Activated CD4-positive, alpha-beta T cell treated with anti-CD3 and anti-CD28 coated beads, Interleukin-2, amount 50 U/mL, for 48 hours (primary cell): ENCODE measurements around the gene PTPRT.
"Not testable (repeated sequence)": the region's sequence is repeated elsewhere in the genome, so short reads cannot be mapped to it uniquely, and the experiment has no call there.

ENCODE experiments used
- DNase-seq, 2 experiments: peaks; one replicate each; pipeline ENCODE4 v3.0.0-alpha.2; 2020

PTPRT gene

GRCh38 chr20:42260184-42260583 lies 929.5 kb downstream of the PTPRT start:
- DNase-seq: no peak

GRCh38 chr20:42259389-42259788 lies 930.3 kb downstream of the PTPRT start:
- DNase-seq: no peak

GRCh38 chr20:42258564-42259302 lies 931.0 kb downstream of the PTPRT start:
- no peak for DNase-seq

- DNase-seq: no peak
These were observed 933.9 kb downstream of the PTPRT start for GRCh38 chr20:42255821-42256220.

GRCh38 chr20:42254673-42255072 lies 935.0 kb downstream of the PTPRT start:
- DNase-seq: no peak

- DNase-seq: no peak
These were observed 937.6 kb downstream of the PTPRT start for GRCh38 chr20:42252116-42252515.

GRCh38 chr20:42218621-42219374 lies 970.9 kb downstream of the PTPRT start:
- no peak for DNase-seq

GRCh38 chr20:42214074-42214473 lies 975.6 kb downstream of the PTPRT start:
- no peak for DNase-seq

GRCh38 chr20:42212391-42212790 lies 977.3 kb downstream of the PTPRT start:
- no peak for DNase-seq

GRCh38 chr20:42206557-42206956 lies 983.1 kb downstream of the PTPRT start:
- not testable (repeated sequence) for DNase-seq

GRCh38 chr20:42204109-42204660 lies 985.5 kb downstream of the PTPRT start:
- DNase-seq: no peak

- no peak for DNase-seq
These were observed 992.1 kb downstream of the PTPRT start for GRCh38 chr20:42197599-42197998.

- no peak for DNase-seq
These were observed 996.6 kb downstream of the PTPRT start for GRCh38 chr20:42193119-42193518.

GRCh38 chr20:42192321-42192720 lies 997.4 kb downstream of the PTPRT start:
- DNase-seq: no peak

GRCh38 chr20:42191140-42191860 lies 998.4 kb downstream of the PTPRT start:
- no peak for DNase-seq

GRCh38 chr20:42190084-42190483 lies 999.6 kb downstream of the PTPRT start:
- DNase-seq: no peak

- no peak for DNase-seq
These were observed 1003.4 kb downstream of the PTPRT start for GRCh38 chr20:42186337-42186736.

- no peak for DNase-seq
These were observed 1006.6 kb downstream of the PTPRT start for GRCh38 chr20:42183147-42183546.

GRCh38 chr20:42181064-42181463 lies 1008.6 kb downstream of the PTPRT start:
- DNase-seq: no peak

- no peak for DNase-seq
These were observed 1009.9 kb downstream of the PTPRT start for GRCh38 chr20:42179768-42180167.

- no peak for DNase-seq
These were observed 1016.3 kb downstream of the PTPRT start for GRCh38 chr20:42173440-42173839.

GRCh38 chr20:42164121-42164890 lies 1025.4 kb downstream of the PTPRT start:
- DNase-seq: no peak
